HG03571 (cell line): Measurements from ENCODE around the gene FAU.

ENCODE experiments used
- ATAC-seq: cut with Tn5 transposase; IDR thresholded peaks from one replicate; pipeline ENCODE4 v1.9.1; 2021; ENCODE audit not compliant: unreplicated experiment

Gene FAU

DNA sequence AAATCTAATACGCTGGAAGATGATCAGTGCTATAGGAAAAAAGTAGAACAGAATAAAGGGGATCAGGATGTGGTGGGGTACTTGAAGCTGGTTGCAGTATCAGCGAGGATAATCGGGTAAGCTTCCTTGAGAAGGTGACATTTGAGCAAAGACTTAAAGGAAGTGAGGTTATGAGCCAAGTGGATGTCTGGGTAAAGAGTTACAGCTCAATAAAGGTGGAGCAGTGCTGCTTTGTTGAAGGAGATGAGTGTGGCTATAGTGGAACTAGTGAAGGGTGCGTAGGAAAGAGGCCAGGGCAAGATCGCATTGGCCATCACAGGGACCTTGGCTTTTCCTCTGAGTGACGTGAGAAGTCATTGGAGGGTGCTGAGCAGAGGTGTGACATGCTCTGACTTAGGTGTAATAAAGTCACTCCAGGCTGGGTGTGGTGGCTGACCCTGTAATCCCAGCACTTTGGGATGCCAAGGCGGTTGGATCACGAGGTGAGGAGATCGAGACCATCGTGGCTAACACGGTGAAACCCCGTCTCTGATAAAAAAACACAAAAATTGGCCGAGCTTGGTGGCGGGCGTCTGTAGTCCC lies 14.7 kb upstream of the FAU start:
- ATAC-seq, result no peak

DNA sequence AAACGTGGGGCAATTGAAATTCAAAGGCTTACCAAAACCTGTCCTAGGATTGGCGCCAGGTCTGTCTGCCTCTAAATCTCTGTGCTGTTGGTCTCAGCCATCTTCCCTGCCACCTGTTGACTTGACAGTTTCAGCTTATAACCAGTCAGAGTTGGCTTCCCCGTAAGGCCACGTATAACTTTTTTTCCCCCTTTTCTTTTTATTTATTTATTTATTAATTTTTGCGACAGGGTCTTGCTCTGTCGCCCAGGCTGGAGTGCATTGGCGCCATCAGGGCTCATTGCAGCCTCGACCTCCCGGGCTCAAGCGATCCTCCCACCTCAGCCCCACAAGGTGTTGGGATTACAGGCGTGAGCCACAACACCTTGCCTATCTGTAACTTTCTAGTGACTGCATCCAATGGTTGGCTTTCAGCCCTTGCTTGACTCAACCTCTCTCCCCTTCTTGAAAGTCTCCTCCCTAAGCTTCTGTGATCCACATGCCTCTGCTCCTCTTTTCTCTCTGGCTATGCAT lies 13.8 kb upstream of the FAU start:
- no peak for ATAC-seq

DNA sequence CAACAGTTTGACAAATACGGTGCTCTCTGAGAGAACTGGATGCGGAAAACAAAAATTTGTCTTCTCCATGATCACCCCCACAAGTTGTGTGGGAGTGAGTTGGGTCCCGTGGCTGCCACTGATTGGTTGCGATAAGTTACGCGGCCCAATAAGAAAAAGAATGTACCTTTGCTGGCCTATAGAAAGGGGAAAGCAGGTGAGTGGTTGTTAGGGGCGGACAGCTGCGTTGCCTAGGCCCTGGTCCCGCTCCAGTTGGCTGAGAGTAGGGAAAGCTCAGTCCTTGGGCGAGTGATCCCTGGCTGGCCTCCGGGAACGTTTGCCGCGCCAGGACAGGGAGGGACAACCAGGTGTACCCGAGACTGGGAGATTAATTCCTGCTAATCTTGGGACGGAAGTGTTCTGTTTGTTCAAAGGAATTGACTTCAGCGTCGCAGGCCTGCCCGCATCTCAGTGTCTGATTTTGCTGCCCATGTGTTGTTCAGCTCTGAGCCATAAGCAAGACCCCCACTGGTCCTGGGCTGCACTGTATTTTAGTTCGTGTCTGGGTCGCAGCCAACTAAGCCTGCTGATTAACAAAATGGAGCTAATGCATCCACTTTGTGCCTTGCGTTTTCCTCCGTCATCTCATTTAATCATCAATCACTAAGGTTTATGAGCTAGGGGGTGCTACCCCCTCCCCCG lies 13.2 kb upstream of the FAU start:
- ATAC-seq, result peak; percentile 52

DNA sequence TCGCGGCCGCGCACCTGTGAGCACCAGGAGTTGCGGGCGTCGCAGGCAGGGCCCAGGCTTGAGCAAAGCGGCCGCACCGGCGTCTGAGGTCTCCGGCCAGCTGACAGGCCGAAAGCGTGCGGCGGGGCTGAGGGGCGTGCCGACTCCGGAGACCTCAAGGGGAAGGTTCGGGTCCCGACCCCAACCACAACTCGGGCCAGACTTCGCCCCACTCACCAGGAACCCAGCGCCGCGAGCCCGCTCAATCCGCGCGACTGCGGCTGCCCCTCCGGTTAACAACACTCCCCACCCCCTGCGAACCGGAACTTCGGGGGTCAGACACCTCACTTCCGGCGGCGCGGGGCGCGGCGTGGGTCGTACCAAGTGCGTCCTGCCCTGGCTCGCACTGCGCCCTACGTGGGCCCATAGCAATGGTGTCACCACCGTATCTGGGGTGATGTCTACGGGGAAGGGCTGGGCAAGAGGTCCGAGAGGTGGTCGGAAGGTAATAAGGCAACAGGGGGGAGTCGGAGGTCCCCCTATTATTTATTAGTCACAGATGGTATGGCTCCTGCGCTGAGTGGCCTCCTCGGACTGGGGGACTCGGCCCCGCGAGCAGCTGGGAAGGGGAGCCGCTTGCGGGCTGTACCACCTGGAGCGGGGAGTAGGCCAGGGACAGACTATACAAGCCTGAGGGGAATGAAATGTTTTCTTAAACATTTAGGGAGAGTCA lies 12.5 kb upstream of the FAU start, which contains the start of gene SYVN1:
Gene SYVN1, minus strand, starts transcription at position 280 of the 712 bp plus-strand sequence. CDS start 918 bp downstream, outside the sequence.
- peak; percentile 43 for ATAC-seq

DNA sequence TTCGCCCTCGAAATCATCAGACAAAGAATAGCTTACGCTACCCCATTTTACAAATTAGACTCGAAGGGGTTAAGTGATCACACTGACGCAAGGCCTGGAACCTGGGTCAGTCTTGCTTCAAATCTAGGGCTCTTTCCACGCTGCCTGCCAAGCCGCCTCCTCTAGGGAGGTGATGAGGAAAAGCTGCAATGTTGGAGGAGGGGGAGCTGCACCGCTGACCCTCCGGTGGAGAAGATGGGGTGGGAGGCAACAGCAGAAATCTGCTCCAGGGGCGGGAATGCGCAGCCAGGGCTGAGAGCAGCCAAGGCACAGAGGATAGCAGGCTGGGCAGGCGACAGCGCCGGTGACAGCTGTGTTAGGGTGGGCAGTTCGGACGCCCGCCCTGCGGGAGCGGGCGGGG lies 11.8 kb upstream of the FAU start:
- ATAC-seq, result no peak

DNA sequence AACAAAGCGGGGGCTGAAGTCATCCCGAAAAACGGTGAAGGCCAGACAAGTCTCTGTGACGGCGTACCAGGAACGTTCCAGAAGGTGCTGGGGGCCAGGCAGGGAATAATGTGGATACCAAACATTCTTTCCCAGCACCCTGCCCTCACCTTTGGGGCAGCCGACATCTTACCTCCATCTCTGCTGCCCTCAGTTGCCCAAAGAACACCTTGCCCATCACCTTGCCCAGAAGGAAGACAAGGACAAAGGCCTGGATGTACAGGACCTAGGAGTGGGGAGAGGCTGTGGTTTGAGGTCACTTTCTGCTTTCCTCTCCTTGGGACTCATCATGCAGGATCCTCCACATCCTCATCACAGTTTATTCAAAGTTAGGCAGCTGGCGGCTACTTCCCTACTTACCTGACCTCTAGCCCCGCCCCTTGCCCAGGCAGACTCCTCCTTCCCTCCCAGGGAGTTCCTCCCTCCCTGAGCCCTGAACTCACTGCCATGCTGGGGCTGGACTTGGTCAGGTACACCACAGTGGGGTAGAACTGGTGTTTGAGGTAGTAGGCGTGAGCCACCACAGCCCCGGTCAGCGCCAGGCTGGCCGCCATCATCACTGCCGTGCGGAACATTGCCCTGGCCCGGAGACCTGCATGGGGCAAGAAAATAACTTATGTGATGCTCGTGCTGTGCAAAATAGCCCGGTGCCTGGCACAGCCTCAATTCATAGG lies 11.2 kb upstream of the FAU start:
- no peak for ATAC-seq

DNA sequence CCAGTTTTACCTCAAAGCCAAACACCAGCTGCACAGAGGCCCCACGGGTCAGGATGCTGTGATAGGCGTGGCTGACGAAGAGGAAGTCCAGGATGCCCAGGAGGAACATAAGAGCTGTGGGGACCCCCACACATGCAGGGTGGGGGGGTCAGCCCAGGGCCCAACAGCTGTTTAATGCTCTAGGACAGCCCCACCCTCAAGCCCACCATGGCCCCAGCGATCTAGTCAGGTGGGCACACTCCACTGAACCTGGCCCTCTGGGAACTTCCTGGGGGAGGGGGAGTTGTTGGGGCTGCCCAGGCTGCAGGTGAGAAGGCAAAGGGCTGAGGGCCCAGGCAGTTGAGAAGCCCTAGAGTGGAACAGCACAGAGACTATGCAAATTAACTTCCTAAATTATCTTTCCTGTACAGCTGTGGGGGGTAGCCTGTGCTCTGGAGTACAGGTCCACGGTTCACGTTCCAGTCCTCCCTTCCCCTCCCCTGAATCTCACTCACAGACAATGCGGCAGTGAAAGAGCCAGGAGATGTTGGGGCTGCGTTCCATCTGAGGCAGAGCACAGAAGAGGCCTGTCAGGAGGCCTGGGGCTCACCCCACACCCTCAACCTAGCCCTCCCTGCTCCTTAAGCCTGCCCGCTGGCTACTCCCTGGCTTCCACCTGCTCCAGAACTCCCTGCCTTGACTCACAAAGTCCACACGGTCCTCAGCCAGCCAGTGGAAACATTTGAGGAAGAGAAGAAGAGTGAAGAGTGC lies 10.5 kb upstream of the FAU start:
- ATAC-seq, result peak; percentile 35

DNA sequence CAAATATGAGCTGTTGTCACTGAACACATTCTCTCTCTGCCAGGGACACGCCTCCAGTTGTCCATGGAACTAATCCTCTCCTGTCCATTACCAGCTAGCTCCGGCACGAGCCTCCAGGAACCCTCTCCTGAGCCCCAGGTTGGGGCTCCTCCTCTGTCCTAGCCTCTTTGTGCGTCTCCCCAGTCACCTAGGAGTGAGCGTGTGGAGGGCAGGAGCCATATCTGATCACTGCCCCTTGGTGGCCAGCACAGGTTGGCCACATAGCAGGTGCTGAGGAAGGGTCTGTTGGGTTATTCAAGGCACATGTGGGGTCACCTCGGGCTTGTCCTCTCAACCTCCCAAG lies 9.9 kb upstream of the FAU start:
- ATAC-seq, result no peak

DNA sequence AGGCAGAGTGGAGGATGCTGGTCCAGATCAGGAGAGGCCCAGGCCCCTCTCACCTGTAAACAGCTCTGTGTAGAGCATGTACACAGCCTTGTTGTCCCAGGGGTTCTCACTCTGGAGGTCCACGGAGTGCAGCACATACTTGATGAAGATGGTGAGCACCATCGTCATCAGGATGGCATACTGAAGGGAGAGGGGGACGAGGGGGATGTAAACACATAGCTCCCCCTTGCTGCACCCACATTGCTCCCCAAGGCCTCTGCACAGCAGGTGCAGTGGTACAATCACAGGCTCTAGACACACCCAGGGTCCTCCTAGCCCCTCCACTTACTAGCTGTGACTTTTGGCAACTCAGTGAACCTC lies 9.5 kb upstream of the FAU start:
- ATAC-seq, result no peak

DNA sequence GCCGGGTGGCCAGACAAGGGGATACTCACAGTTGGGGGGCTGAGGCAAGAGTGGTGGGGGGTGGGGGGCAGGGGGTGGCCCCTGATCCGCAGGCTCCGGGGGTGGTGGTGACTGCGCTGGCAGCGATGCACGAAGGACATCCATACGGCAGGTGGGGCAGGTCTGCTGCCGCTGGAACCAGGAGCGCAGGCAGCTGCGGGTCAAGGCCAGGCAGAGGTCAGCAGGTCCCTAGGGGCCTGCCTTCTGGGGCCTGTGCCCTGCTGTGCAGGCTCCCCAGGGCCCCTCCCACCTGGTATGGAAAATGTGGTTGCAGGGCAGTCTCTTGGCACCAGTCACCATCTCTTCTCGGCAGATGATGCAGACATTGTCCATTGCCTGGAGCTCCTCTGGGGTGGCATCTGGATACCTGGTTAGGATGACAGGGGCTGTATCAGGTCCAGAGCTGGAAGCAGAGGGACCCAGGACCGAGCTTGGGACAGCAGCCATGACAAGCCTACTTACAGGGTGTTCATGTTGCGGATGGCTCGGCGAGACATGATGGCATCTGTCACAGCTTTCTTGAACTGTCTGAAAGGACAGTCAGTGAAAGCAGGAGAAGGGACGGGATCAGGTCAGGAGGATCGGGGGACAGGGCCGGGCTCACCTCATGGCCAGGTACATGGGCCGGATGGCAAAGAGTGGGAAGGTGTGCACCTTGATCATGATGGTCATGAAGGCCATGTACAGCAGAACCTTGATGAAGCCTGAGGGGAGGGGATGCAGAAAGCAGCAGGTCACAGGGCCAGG lies 8.9 kb upstream of the FAU start:
- ATAC-seq, result no peak

DNA sequence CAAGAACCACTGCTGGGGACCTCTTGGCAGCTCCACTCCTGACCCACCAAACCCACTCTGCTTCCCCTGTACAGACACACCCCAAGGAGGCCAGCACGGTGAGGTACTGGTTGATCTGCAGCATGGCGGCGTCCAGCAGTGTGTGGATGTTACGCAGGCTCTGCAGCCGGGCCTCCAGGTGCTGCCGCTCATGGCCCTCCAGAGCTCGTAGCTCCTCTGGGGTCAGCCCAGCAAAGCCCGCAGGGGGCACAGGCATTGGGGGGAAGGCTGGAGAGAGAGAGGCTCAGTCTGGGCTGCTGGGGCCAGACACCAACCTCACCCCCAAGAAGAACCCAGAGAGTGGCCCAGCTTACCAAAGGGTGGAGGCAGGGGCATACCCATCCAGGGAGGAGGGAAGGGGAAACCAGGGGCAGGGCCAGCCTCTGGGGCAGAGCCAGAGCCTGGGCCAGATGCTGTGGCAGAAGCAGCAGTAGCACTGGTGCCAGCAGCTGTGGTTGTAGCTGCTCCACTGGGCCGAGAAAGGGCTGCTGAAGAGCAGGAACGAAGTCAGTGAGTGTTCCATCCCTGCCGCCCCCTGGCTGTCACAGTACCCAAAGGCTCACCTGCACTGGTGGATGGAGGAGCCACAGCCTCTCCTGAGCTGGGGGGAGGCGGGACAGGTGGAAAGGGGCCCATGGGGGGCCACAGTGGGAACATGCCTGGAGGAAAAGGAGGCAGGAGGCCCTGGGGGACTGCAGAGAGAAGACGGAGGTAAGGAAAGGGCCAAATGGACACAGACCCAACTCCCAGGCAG lies 7.9 kb upstream of the FAU start:
- no peak for ATAC-seq

DNA sequence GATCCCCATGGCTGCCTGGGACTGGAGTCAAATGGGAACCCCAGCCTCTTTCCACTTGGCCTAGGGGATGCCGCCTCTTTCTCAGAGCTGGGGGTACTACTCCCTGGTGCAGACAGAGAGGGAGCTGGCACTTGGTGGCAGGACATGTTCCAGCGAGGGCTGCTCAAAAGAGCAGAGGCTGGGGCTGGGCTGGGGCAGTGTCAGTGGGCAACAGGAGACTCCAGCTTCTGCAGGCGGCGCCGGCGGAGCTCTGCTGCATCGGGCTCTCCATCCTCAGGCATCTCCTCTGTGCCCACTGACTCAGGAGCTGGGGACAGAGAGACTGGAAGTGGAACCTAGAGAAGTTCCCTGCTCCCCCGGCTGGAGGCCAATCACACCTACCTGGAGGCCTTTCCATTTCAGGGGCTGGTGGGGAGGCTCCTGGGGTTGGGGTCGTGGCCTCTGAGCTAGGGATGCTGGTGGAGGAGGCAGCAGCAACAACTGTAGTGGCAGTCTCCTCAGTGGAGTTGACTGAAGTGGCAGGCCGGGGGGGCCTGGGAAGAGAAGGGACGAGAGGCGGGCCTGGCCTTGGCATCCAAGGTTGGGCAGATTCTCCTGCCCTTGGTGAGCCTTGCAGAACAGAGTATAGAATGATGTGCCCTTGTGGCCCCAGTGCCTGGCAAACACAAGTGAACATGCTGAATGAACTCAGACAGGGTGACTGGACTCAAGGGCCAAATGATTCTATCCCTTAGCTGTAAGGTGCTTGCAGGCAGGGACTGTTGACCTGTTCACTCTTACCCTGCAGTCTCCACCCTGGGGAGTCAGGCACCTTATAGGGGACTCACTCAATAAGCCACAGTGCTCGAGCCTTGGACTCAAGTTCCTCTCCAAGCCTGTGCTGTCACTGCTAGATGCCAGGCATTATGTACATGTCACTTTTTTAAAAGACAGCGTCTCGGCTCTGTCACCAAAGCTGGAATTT lies 6.5 kb upstream of the FAU start:
- ATAC-seq, result no peak

DNA sequence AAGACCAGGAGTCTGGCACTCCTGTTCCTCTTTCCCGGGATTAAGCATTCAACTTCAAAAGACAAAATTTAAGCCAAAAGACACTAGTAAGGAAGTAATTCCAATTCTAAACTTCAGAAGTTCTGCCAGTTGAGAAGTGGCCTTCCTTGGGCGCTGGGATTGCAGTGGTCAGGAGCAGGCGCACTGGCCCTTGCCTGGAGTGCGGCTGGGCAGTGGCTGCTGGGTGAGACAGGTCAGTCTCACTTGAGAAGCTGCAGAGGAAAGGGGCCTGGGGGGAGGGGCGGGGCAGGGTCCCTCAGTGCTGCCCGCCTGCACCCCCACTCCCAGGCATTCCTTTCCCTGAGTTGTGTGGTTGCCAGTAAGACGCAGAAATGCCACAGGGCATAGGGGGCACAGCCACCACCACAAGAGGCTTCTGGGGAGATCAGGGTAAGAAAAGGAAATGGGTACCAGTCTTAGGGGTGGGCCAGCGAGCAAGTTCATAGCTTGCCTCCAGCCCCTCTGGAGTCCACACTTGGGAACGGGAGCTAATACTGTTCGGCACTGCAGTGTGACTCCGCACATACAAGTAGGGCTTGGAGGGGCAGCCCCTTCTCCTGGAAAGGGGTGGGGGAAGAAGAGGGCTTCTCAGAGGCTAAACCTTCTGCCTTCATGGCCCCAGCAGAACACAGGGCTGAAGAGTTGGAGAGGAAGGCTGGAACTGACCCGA lies 5.7 kb upstream of the FAU start:
- no peak for ATAC-seq

DNA sequence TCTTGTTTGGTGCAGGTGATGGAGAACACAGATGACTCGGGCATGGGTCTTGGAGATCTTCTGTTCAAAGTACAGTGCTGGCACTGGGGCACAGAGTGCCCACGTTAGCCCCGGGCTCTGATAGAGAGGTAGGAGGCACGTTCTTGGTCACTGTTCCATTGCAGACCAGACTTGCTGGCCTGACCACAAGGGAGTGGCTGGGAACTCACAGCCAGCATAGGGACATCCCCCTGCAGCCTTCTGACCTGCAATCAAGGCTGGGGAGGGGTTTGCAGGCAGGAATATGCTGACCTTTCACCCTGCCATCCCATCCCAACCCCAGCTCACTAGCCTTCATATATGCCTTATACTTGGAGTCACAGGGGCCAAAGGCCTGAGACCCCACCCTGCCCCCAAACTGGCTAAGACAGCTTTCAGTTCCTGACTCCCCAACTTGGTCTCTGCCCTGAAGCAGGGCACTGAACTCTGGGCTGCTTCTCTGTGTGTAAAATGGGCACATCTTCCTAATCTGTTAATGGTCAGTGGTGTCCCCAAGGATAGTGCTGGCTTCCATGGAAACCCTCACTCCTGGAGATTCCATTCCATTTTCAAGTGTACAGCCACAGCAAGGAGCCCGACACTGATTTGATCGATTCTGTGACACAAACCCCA lies 4.8 kb upstream of the FAU start:
- no peak for ATAC-seq

DNA sequence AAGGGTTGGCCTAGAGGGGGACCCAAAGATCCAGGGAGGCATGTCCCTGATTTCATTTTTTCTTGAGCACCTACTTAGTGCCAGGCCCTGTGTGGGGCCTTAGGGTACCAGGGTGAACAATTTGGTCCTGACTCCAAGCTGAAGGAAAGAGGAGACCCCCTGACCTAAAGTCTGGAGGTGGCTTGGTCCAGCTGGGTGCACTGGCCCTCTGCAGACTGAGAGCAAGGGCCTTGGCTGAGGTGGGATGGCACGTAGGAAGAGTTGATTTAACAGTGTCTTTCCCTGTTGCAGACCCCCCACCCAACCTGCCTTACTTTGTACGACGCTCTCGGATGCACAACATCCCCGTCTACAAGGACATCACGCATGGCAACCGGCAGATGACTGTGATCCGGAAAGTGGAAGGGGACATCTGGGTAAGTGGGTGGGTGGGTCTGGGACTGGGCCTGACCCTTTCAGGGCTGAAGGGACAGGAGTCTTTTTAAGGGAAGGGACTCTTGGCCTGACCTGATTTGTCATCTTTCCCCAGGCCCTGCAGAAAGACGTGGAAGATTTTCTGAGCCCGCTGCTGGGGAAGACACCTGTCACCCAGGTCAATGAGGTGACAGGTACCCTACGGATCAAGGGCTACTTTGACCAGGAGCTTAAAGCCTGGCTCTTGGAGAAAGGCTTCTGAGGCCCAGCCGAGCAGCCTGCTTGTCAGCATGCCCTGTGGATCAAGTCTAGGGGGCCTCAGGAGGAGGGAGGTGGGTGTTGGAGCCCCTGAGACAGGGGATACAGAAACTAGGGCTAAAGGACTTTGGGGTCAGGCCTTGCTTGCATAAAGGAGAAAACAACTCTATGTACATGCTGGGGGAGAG lies 3.5 kb upstream of the FAU start:
- ATAC-seq, result no peak

DNA sequence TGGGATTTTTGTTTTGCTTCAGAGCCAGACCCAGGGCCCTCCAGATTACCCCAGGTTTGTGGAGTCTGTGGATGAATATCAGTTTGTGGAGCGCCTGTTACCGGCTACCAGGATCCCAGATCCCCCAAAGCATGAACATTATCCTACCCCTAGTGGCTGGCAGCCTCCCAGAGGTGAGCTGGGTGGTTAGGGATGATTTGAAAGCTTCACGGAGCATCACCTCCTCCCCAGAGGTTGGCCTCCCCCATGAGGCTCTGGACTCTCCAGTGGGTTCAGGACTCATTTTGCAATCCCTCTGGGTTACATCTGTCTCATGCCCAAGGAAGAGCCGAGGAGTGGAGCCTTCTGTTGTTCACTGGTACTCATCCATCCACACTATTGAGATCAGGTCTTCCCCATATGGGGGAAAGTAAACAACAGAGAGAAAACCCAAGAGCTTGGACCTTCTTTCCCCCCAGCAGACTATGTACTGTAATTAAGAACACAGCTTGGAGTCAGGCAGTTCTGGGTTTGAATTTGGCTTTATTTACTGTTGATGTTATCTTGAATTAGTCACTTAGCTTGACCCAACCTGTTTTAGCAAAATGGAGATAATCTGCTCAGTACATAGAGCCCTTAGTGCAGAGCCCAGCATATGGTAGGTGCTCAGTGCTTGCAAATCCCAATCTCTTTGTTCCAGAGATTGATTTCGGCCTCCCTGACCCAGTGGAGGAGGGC lies 2.7 kb upstream of the FAU start:
- ATAC-seq, result no peak
